IPS-20b (cell line): ENCODE data around the gene AQP12B.
"Not testable (repeated sequence)": the region's sequence is repeated elsewhere in the genome, so short reads cannot be mapped to it uniquely, and the experiment has no call there.

Experiments
- H3K27ac ChIP-seq: one replicate; pipeline ENCODE4 v1.5.1; 2013; ENCODE audit warnings: low read length
- H3K27me3 ChIP-seq: 2 replicates; pipeline ENCODE4 v1.6.1; 2013; ENCODE audit warnings: mild to moderate bottlenecking, low read length, inconsistent platforms; ENCODE audit not compliant: insufficient read depth
- H3K36me3 ChIP-seq: 2 replicates; pipeline ENCODE4 v1.6.1; 2013; ENCODE audit warnings: low read depth, mild to moderate bottlenecking, inconsistent platforms, low read length, moderate library complexity; ENCODE audit not compliant: insufficient read depth
- H3K4me1 ChIP-seq: 2 replicates; pipeline ENCODE4 v1.6.1; 2013; ENCODE audit warnings: mild to moderate bottlenecking, control low read depth, inconsistent platforms, low read length, moderate library complexity; ENCODE audit not compliant: insufficient read depth
- H3K4me3 ChIP-seq: 2 replicates; pipeline ENCODE4 v1.5.1; 2013; ENCODE audit warnings: mild to moderate bottlenecking, low read length, inconsistent platforms
- H3K9ac ChIP-seq: 2 replicates; pipeline ENCODE4 v1.6.1; 2013; ENCODE audit warnings: low read depth, mild to moderate bottlenecking, inconsistent platforms, low read length, moderate library complexity
- H3K9me3 ChIP-seq: 2 replicates; pipeline ENCODE4 v1.6.1; 2013; ENCODE audit warnings: mild to moderate bottlenecking, low read depth, low read length, inconsistent platforms; ENCODE audit not compliant: insufficient read depth

AQP12B gene

DNA sequence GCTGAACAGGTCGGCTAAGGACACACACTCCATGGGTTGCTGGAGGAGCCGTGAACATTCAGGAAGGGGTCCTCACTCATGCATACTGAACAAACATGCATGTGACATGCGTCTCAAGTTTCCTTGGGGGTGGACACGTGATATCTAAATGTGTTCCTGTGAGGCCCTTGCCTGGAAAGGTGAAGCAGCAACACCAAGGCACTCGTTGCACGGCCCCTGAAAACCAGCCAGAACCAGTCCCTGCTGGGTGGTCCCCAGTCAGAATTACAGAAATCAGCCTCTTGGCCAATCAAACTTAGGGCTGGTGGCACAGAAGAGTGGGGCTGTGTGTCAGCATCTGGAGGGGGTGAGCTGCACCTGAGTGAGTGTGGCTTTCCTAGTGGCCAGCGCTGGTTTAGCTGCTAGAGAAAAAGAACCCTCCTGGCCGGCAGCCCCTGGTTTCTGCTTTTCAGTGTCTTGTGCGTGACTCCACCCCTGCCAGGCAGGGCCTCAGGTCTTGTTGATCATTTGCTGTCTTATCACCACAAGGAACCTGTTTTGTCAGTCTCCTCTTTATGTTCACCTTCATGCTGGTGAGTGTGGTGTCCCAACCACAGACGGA, 3.2 kb upstream of the AQP12B start:
- Histone ChIP-seq H3K9ac (no peak overlapping the region), H3K9me3 (no peaks in the 10 kb centered on the region), H3K27me3 (no peaks in the 10 kb centered on the region), H3K27ac (no peak overlapping the region), H3K4me3 (no peak overlapping the region), H3K4me1 (no peaks in the 10 kb centered on the region), H3K36me3 (no peaks in the 10 kb centered on the region)

DNA sequence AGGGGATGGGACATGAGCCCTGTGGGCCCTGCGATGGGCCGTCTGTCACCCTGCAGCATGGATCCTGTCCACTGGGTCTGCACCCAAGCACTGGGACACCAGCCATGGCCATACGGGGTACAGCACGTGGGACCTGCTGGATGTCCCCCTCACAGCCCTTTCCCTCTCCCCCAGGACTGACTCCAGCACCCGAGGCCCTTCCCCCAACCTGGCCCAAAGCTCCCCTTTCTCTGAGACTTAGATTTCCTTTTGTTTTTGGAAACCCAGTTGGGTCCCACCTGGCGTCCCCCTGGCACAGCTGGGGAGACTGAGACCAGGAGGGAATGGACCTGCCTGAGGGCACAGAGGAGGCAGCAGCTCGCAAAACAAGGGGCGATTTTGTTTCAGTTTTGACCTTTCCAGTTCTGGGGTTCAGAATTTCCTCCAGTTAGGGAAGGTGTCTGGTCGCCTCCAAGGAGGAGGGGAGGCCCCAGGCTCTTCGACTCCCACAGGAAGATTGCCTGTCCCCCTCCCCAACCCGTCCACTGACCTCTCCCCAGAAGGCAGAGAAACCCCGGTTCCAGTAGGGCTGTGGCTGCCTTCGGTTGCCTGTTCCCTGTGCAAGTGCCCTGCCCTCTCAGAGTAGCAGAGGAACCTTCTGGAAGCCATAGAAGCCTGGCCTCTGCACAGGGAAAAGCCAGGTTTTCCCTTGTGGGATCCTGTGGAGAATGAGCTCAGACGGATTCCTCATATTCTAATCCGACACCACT, 1.5 kb upstream of the AQP12B start:
- not testable (repeated sequence) for H3K9ac ChIP-seq, H3K4me3 ChIP-seq, H3K27me3 ChIP-seq, H3K9me3 ChIP-seq, H3K36me3 ChIP-seq, H3K4me1 ChIP-seq, H3K27ac ChIP-seq

DNA sequence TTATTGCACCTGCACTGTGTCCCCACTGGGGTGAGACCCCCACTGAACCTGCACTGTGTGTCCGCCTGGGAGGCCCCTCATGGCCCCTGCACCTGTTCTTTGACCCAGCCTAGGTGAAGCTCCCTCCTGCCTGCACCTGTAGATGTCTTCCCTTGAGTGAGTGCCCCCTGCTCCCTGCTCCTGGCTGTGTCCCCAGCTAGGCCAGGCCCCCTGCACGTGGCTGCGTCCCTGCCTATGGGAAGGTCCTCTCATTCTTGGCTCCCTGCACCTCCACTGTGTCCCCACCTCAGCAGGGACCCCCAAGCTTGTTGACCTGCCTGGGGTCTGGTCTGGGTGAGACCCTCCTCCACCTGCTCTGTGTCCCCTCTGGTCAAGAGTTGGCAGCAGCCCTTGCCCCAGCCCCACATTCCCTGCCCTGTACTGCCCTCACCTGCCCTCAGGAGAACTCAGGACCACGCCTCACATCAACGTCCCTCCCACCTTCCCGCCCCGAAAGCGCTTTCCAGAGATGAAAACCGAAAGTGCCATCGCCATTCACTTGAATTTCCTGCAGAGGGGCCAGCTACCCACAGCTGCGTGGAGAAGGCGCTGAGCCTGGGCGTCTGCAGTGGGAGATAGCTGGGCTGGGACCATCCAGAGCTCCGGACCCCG, 769 bp upstream of the AQP12B start:
- H3K9me3 ChIP-seq = not testable (repeated sequence)

DNA sequence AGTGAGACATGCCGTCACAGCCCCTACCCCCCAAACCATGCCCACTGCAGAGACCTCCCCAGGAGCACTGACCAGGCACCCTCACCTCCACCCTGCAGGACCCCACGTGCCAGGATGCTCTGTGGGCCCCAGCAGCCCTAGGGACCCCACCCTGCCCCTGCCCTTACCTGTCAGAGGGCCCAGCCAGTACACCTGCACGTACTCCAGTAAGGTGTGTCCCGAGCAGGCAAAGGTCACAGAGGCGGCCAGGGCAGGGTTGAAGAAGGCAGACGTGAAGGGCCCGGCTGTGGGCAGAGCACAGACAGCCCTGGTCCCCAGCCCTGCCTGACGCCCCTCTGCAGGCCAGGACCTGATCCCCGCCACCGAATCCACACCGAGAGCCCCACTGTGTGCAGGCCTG, 2.5 kb downstream of the AQP12B start:
- H3K27me3 ChIP-seq, H3K36me3 ChIP-seq, H3K9ac ChIP-seq, H3K9me3 ChIP-seq, H3K27ac ChIP-seq, H3K4me1 ChIP-seq, H3K4me3 ChIP-seq: not testable (repeated sequence)

More for the DNA sequence above, 769 bp upstream of the AQP12B start:
- H3K27me3 ChIP-seq, H3K4me3 ChIP-seq, H3K36me3 ChIP-seq, H3K4me1 ChIP-seq, H3K9ac ChIP-seq, H3K27ac ChIP-seq: not testable (repeated sequence)

DNA sequence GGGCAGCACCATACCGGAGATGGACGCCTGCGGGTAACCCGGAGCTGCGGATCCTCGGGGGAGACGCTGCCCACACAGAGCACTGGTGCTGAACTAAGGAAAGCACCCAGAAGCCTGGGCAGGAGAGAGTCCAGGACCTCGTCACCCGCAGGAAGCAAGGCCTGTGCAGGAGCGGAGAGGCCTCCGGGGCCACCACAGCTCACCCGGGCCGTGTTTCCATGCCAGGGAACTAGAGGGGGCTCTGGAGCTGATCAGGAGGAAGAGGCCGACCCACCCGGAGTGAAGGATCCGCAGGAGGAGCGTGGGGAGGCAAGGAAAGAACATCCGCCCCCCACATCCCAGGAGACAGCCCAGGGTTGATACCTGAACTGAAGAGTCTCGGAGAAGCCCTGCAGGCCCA, 3.8 kb downstream of the AQP12B start:
- not testable (repeated sequence) for H3K4me3 ChIP-seq, H3K27me3 ChIP-seq, H3K9ac ChIP-seq, H3K9me3 ChIP-seq, H3K4me1 ChIP-seq, H3K27ac ChIP-seq, H3K36me3 ChIP-seq

DNA sequence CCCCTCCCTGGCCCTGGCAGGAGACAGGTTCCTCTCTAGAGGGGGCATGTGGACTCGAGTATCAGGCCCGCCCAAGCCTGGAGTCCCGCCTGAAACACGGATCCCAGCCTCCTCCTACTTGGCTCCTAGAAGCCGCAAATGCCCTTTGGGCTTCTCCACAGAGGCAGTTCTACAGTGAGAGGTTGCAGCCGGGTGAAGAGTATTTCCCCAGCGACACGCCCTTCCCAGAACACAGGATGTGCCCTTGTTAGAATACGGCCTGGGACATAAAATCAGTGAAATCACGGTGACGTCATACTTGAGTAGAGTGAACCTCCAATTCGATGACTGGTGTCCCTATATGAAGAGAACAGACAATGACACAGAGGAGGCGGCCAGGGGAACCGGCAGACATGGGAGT, 4.6 kb downstream of the AQP12B start:
- not testable (repeated sequence) for H3K36me3 ChIP-seq, H3K9me3 ChIP-seq, H3K4me1 ChIP-seq, H3K4me3 ChIP-seq, H3K27ac ChIP-seq, H3K27me3 ChIP-seq, H3K9ac ChIP-seq

DNA sequence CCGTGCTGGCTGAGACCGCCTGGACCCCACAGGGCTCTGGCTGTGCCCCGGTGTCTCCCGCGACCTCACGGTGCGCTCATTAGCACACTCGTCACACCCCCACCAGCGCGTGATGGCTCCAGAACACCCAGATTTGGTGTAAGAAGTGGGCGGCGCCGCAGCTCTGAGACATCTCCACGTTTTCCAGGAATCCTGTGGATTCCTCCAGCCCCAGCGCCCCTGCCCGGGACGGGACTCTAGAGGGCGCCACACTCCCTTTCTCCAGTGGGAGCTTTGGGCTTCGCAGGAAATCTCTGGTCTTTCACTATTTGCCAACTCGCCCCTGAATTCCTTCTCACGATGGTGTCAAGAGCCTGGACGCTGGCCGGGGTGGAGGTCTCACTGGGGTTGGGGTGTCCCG, 7.3 kb downstream of the AQP12B start:
- H3K9me3 ChIP-seq = not testable (repeated sequence)

DNA sequence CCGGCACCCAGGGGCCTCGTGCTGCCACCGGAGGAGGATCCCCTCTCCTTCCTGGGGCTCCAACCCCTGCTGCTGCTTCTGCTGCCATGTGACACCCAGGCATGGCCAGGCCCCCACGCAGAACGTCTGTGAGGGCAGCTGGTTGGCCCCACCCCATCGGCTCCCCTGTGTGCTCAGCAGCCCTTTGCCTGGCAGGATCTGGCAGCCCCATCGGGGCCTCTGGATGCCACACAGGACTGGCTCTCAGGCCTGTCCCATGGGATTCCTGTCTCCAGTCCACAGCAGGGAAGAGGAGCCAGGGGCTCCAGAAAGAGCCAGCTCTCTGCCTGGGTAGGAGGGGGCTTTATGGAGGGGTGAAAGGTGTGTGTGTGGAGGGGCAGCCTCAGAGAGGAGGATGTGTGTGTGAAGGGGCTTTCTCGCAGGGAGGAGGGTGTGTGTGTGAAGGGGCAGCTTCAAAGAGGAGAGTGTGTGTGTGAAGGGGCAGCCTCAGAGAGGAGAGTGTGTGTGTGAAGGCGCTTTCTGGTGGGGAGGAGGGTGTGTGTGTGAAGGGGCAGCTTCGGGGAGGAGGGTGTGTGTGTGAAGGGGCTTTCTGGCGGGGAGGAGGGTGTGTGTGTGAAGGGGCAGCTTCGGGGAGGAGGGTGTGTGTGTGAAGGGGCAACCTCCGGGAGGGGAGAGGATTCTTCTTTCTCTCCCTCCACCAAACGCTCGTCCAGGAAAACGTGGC, 8.1 kb downstream of the AQP12B start:
- not testable (repeated sequence) for H3K4me3 ChIP-seq

More for the DNA sequence above, 7.3 kb downstream of the AQP12B start:
- H3K4me3 ChIP-seq, H3K27me3 ChIP-seq, H3K27ac ChIP-seq, H3K4me1 ChIP-seq, H3K9ac ChIP-seq, H3K36me3 ChIP-seq: not testable (repeated sequence)

DNA sequence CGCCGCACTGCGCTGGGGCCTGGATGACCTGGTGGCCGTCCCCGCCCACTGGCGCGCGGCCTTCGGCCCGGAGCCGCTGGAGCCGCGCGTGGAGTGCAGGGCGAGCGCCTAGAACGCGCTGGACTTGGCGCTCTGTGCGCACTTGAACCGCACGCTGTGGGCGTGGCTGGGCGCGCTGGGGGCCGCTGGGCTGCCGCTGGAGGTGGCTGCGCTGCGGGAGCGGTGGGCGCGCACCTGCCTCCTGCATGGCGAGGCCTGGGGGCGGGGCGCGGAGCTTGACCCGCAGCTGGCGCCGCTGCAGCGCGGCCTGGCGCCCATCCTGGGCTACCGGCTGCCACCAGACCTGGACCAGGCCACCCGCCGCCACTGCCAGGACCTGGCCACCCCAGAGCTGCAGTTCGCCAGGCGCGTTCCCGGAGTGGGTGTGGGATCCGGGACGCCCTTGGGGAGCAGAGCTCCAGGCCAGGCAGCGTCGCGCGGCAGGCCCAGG, 9.9 kb downstream of the AQP12B start:
- Histone ChIP-seq H3K9me3 (no peaks in the 10 kb centered on the region), H3K4me3 (no peak overlapping the region)

More for the DNA sequence above, 8.1 kb downstream of the AQP12B start:
- H3K9me3 ChIP-seq, H3K27me3 ChIP-seq, H3K36me3 ChIP-seq, H3K9ac ChIP-seq, H3K4me1 ChIP-seq, H3K27ac ChIP-seq: not testable (repeated sequence)

DNA sequence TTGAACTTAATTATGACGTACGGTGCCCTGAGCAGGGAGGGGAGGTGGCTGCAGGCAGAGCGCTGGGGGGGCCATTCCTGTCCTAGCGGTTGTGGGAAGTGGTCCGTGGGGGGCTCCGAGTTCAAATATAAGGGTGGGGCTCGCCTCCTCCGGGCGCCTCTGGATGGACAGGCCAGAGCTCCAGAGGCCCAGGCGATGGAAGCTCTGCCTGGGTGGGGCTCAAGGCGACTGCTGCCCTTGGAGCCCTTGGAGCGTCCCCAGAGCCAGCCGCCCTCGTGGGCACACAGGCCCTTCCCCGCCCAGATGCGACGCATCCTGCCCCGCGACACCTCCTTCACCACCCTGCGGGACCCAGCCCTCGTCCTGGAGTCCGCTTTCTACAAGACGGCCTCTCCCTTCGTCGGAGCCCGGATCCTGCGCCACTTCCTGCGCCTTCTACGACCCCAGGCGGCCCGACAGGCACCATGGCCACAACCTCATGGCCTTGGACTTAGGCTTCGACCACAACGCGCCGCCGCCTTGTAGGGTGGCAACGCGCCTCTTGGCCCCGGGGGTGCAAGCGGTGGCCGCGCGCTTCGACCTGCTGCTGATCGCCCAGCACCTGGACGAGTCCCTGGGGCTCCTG, 10.5 kb downstream of the AQP12B start:
- H3K27me3 ChIP-seq = no peaks in the 10 kb centered on the region
- no peak overlapping the region for H3K9ac ChIP-seq
- H3K27ac ChIP-seq = no peak overlapping the region
- H3K4me1 ChIP-seq = no peaks in the 10 kb centered on the region
- no peak overlapping the region for H3K4me3 ChIP-seq
- H3K9me3 ChIP-seq = no peaks in the 10 kb centered on the region
- no peaks in the 10 kb centered on the region for H3K36me3 ChIP-seq

More for the DNA sequence above, 9.9 kb downstream of the AQP12B start:
- Histone ChIP-seq H3K4me1 (no peaks in the 10 kb centered on the region), H3K9ac (no peak overlapping the region), H3K36me3 (no peaks in the 10 kb centered on the region), H3K27ac (no peak overlapping the region), H3K27me3 (no peaks in the 10 kb centered on the region)

DNA sequence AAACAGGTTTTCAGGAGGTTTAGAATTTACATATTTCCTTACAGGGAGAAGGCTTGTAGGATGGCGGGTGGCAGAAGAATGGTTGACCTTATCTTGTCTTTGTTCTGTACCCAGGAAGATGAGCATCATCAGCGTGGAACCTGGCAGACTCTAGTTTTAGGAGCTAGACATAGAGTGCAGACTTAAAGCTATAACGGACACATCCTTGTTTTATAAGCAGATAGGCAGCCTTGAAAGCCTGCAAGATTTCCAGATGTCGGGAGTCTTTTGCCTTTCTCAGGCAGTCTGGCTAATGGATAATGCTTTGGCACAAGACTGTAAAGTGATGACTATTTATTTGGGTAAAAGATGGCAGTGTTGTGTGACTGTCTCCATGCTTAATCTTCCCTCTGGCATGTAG, 11.7 kb downstream of the AQP12B start:
- Histone ChIP-seq H3K4me3 (no peak overlapping the region), H3K9me3 (no peaks in the 10 kb centered on the region), H3K4me1 (no peaks in the 10 kb centered on the region), H3K27me3 (no peaks in the 10 kb centered on the region), H3K36me3 (no peaks in the 10 kb centered on the region), H3K27ac (no peak overlapping the region), H3K9ac (no peak overlapping the region)
